Gastroesophageal sphincter (tissue), 4 donors: ENCODE measurements around the gene ATPAF1. TPM values are rescaled to one million over a fixed set of nuclear protein-coding genes. Genes with fewer than 3 reads are reported as not detected.
"Not testable (repeated sequence)": the region's sequence is repeated elsewhere in the genome, so short reads cannot be mapped to it uniquely, and the experiment has no call there.

Source experiments
- ATAC-seq: fragments of 150-250 bp; one replicate; pipeline ENCODE4 v1.9.1; 2016; ENCODE audit warnings: mild to moderate bottlenecking, moderate library complexity
- H3K27ac ChIP-seq, 4 donors: fragments of 200-600 bp; sonication (generic) in 3 of 4; 1 replicate in 3 of 4; 2 replicates in 1 of 4; pipeline ENCODE4 v1.5.1; 2016 to 2019
- H3K27me3 ChIP-seq: fragments of 200-600 bp; sonication (generic); one replicate; pipeline ENCODE4 v1.5.1; 2019
- H3K36me3 ChIP-seq, 2 donors: fragments of 200-600 bp; sonication (generic); one replicate each; pipeline ENCODE4 v1.5.1; 2019; ENCODE audit warnings: control low read depth in 1 of 2
- H3K4me1 ChIP-seq, 3 donors: fragments of 200-600 bp; sonication (generic); 1 replicate in 2 of 3; 2 replicates in 1 of 3; pipeline ENCODE4 v1.5.1; 2016 to 2019; ENCODE audit warnings: control low read depth in 2 of 3
- H3K4me3 ChIP-seq, 2 donors: fragments of 200-600 bp; sonication (generic); one replicate each; pipeline ENCODE4 v1.5.1; 2019; ENCODE audit warnings: mild to moderate bottlenecking in 1 of 2, moderate library complexity in 1 of 2
- H3K9me3 ChIP-seq, 3 donors: fragments of 200-600 bp; sonication (generic); one replicate each; pipeline ENCODE4 v1.5.1; 2017 to 2019; ENCODE audit warnings: control low read depth in 2 of 3
- CTCF ChIP-seq, 4 experiments: fragments of 200-600 bp in 2 of 4; fragments of 450-650 bp in 2 of 4; sonication (generic) in 1 of 4; IDR thresholded peaks; one replicate each; pipeline ENCODE4 v1.5.1; 2017 to 2019; ENCODE audit warnings: antibody characterized with exemption in 4 of 4, mild to moderate bottlenecking in 2 of 4, moderate library complexity in 2 of 4
- EP300 ChIP-seq: sonication (generic); formaldehyde crosslinking; IDR thresholded peaks from one replicate; pipeline ENCODE4 v1.6.1; 2017; ENCODE audit warnings: antibody characterized with exemption, mild to moderate bottlenecking
- POLR2A ChIP-seq, 2 donors: fragments of 450-650 bp; IDR thresholded peaks; one replicate each; pipeline ENCODE4 v1.6.1; 2017; ENCODE audit warnings: antibody characterized with exemption in 2 of 2, mild to moderate bottlenecking in 2 of 2, moderate library complexity in 1 of 2
- POLR2AphosphoS5 ChIP-seq: sonication (generic); formaldehyde crosslinking; IDR thresholded peaks from one replicate; pipeline ENCODE4 v1.6.1; 2017; ENCODE audit warnings: antibody characterized with exemption
- WGBS, 2 donors: methylation state at CpG; one replicate each; pipeline ENCODE4 v1.1.5; 2018; ENCODE audit warnings: low coverage in 1 of 2; 5-methylcytosine and 5-hydroxymethylcytosine counted together
- total RNA-seq, 4 donors: library from RNA; depleted of rRNA; stranded (reverse); fragments of >200 nt; gene quantifications; one replicate each; pipeline ENCODE4 v1.1.0, GENCODE V29; 2016

ATPAF1 gene
- total RNA-seq, 4 donors from 2014 or later, result 61.7 to 101 (median 81.8) TPM

GRCh38 chr1:46673749-46674182 is 5.6 kb upstream of the ATPAF1 start:
- no peaks in the 10 kb centered on the region for H3K9me3 ChIP-seq
- H3K36me3 ChIP-seq, result peaks cover 0 to 60% of the 10 kb centered on the region in 2 donors
- TF ChIP-seq EP300, result no peak
- ATAC-seq, result no peak
- 79 to 82% methylated on average over 3 to 4 of the region's 4 CpGs for WGBS, 2 donors
- no peak overlapping the region for H3K4me3 ChIP-seq
- H3K27ac ChIP-seq, result no peak overlapping the region
- H3K27me3 ChIP-seq, result no peaks in the 10 kb centered on the region
- H3K4me1 ChIP-seq, result no peaks in the 10 kb centered on the region

GRCh38 chr1:46672696-46673095 is 4.5 kb upstream of the ATPAF1 start:
- H3K27ac ChIP-seq, result no peak overlapping the region
- no peak for ATAC-seq
- peaks cover 0 to 49% of the 10 kb centered on the region in 2 donors for H3K36me3 ChIP-seq
- H3K4me3 ChIP-seq, result no peak overlapping the region
- H3K9me3 ChIP-seq, result no peaks in the 10 kb centered on the region
- TF ChIP-seq POLR2A (IDR thresholded peaks at IDR 0.05) (no peak), EP300 (no peak), POLR2AphosphoS5 (no peak), CTCF (IDR thresholded peaks at IDR 0.05) (no peak)
- no peaks in the 10 kb centered on the region for H3K4me1 ChIP-seq
- H3K27me3 ChIP-seq, result no peaks in the 10 kb centered on the region
- WGBS, 2 donors, result 27 to 47% methylated on average over 2 to 3 of the region's 8 CpGs

GRCh38 chr1:46671554-46671953 is 3.4 kb upstream of the ATPAF1 start, which contains the start of gene TEX38:
Gene TEX38 (plus strand): TSS chr1:46671854. CDS start chr1:46671935, 81 bp downstream.
- no peak for ATAC-seq
- H3K27me3 ChIP-seq, result no peaks in the 10 kb centered on the region
- 94 to 100% methylated on average over 1 to 2 of the region's 3 CpGs for WGBS, 2 donors

GRCh38 chr1:46670134-46670533 is 2.0 kb upstream of the ATPAF1 start:
- peak overlapping the region in 1 of 4 donors; percentile 3 for H3K27ac ChIP-seq
- H3K4me1 ChIP-seq, result peaks cover 4 to 25% (median 16%) of the 10 kb centered on the region in 3 donors
- WGBS, 2 donors, result 80 to 94% methylated on average over 1 of the region's 1 CpG
- no peak overlapping the region for H3K4me3 ChIP-seq
- H3K27me3 ChIP-seq, result no peaks in the 10 kb centered on the region
- H3K36me3 ChIP-seq, result peaks cover 0 to 30% of the 10 kb centered on the region in 2 donors
- H3K9me3 ChIP-seq, result no peaks in the 10 kb centered on the region
- no peak for ATAC-seq
- TF ChIP-seq POLR2AphosphoS5, result no peak
- no peak for TF ChIP-seq CTCF (IDR thresholded peaks at IDR 0.05)
- no peak for TF ChIP-seq POLR2A (IDR thresholded peaks at IDR 0.05)
- no peak for TF ChIP-seq EP300

More at GRCh38 chr1:46671554-46671953, 3.4 kb upstream of the ATPAF1 start, which contains the start of gene TEX38:
- Histone ChIP-seq H3K27ac (no peak within 1 kb of the TSS), H3K9me3 (no peaks in the 10 kb centered on the region), H3K36me3 (peaks cover 0 to 38% of the 10 kb centered on the region in 2 donors), H3K4me1 (peaks cover 4 to 11% (median 8%) of the 10 kb centered on the region in 3 donors), H3K4me3 (no peak within 1 kb of the TSS)
- TF ChIP-seq EP300 (no peak), CTCF (IDR thresholded peaks at IDR 0.05) (no peak), POLR2AphosphoS5 (no peak), POLR2A (IDR thresholded peaks at IDR 0.05) (no peak)

- Histone ChIP-seq H3K27me3 (no peaks in the 10 kb centered on the region), H3K9me3 (no peaks in the 10 kb centered on the region), H3K27ac (no peak overlapping the region), H3K4me3 (no peak overlapping the region), H3K36me3 (peaks cover 0 to 43% of the 10 kb centered on the region in 2 donors), H3K4me1 (peaks cover 4 to 35% (median 16%) of the 10 kb centered on the region in 3 donors)
- no CpG with 5 or more reads among the region's 2 CpGs for WGBS, 2 donors
- no peak for TF ChIP-seq CTCF (IDR thresholded peaks at IDR 0.05)
- TF ChIP-seq POLR2AphosphoS5, result no peak
- no peak for TF ChIP-seq EP300
- TF ChIP-seq POLR2A (IDR thresholded peaks at IDR 0.05), result no peak
- ATAC-seq, result no peak
Measured at GRCh38 chr1:46665983-46666382, 2.2 kb downstream of the ATPAF1 start.

- not testable (repeated sequence) for H3K4me3 ChIP-seq, H3K27ac ChIP-seq, H3K9me3 ChIP-seq, ATAC-seq, H3K27me3 ChIP-seq
- 80 to 100% methylated on average over 1 of the region's 5 CpGs for WGBS, 2 donors
- Histone ChIP-seq H3K4me1 (peaks cover 4 to 35% (median 16%) of the 10 kb centered on the region in 3 donors), H3K36me3 (peaks cover 0 to 65% of the 10 kb centered on the region in 2 donors)
Measured at GRCh38 chr1:46662919-46663318, 5.2 kb downstream of the ATPAF1 start.

GRCh38 chr1:46660116-46660515 is 8.0 kb downstream of the ATPAF1 start:
- not testable (repeated sequence) for H3K27me3 ChIP-seq, H3K9me3 ChIP-seq, H3K27ac ChIP-seq, H3K4me3 ChIP-seq, ATAC-seq
- H3K36me3 ChIP-seq, result peaks cover 0 to 86% of the 10 kb centered on the region in 2 donors
- H3K4me1 ChIP-seq, result peaks cover 4 to 22% (median 4%) of the 10 kb centered on the region in 3 donors
- WGBS, 2 donors, result 82 to 94% methylated on average over 4 to 5 of the region's 5 CpGs
